HepG2 (cell line): ENCODE measurements around the gene MARS1. TPM values are rescaled to one million over a fixed set of nuclear protein-coding genes. Genes with fewer than 3 reads are reported as not detected.

Source experiments
- ATAC-seq: fragments of 200-7000 bp; cut with Tn5 transposase; 3 replicates; pipeline ENCODE4 v1.9.1; 2020; ENCODE audit warnings: mild to moderate bottlenecking, moderate library complexity
- BruUV-seq: library from RNA; stranded (reverse); fragments of 400-500 nt; replicated peaks from 2 replicates; lab custom pipeline; 2021; lab: Mats Ljungman, UMichigan
- CTCF ChIA-PET: fragments of 300-600 bp; formaldehyde crosslinking; extraction: SDS; loops from one replicate; lab custom pipeline; 2021; ENCODE audit warnings: low total read pairs, inconsistent platforms, low intra/inter-chr PET ratio; lab: Yijun Ruan, JAX
- POLR2A ChIA-PET: fragments of 350-600 bp; sonication (Branson Sonifier 250); formaldehyde crosslinking; loops from one replicate; lab custom pipeline; 2020; ENCODE audit warnings: antibody characterized with exemption, inconsistent platforms; lab: Yijun Ruan, JAX
- DNase-seq: peaks from one replicate; pipeline ENCODE4 v3.0.0-alpha.2; 2015; ENCODE audit warnings: low spot score
- FAIRE-seq: peaks from 3 replicates; lab custom pipeline; 2011; peaks lifted over from hg19 to GRCh38; lab: Jason Lieb, UNC
- H2AFZ ChIP-seq: one replicate; pipeline ENCODE4 v1.6.1; 2011; ENCODE audit warnings: low read length, inconsistent platforms
- H3K27ac ChIP-seq: fragments of 300-600 bp; 3 replicates; pipeline ENCODE4 v1.8.0; 2011; ENCODE audit warnings: mixed run types, mild to moderate bottlenecking, mixed read lengths, low read length, inconsistent platforms; ENCODE audit not compliant: insufficient read depth; ENCODE audit errors: extremely low read length
- H3K27me3 ChIP-seq, 2 experiments: fragments of 200-600 bp in 1 of 2; 2 replicates in 1 of 2; 3 replicates in 1 of 2; pipeline versions ENCODE4 v1.6.0 to v1.8.0; 2011; ENCODE audit warnings: low read length in 2 of 2, mild to moderate bottlenecking in 2 of 2, moderate library complexity in 2 of 2, inconsistent platforms in 1 of 2; ENCODE audit not compliant: insufficient read depth in 2 of 2, control insufficient read depth in 1 of 2
- H3K36me3 ChIP-seq, 2 experiments: fragments of 200-600 bp in 1 of 2; replicated peaks in 1 of 2; 2 replicates in 1 of 2; 3 replicates in 1 of 2; pipeline versions ENCODE4 v1.5.1 to v1.8.0; 2011; ENCODE audit warnings: low read length in 2 of 2, inconsistent platforms in 1 of 2; ENCODE audit not compliant: insufficient read depth in 2 of 2, control insufficient read depth in 1 of 2
- H3K4me1 ChIP-seq: 2 replicates; pipeline ENCODE4 v1.5.1; 2012; ENCODE audit warnings: low read length, inconsistent platforms; ENCODE audit not compliant: insufficient read depth
- H3K4me2 ChIP-seq: 2 replicates; pipeline ENCODE4 v1.6.0; 2011; ENCODE audit warnings: low read depth, low read length, inconsistent platforms
- H3K4me3 ChIP-seq, 3 experiments: fragments of 200-600 bp in 1 of 3; sonication (generic), shearing (Covaris generic) in 1 of 3; replicated peaks in 1 of 3; 2 replicates each; pipeline ENCODE4 v1.5.1; 2011 to 2016; ENCODE audit warnings: low read length in 3 of 3, inconsistent platforms in 2 of 3, low read depth in 2 of 3, mild to moderate bottlenecking in 2 of 3, control low read depth in 1 of 3, mixed read lengths in 1 of 3; ENCODE audit not compliant: insufficient read depth in 1 of 3
- H3K79me2 ChIP-seq: one replicate; pipeline ENCODE4 v1.6.1; 2011; ENCODE audit warnings: low read length, inconsistent platforms; ENCODE audit not compliant: insufficient read depth
- H3K9ac ChIP-seq: 2 replicates; pipeline ENCODE4 v1.6.0; 2011; ENCODE audit warnings: mild to moderate bottlenecking, low read depth, low read length, inconsistent platforms; ENCODE audit not compliant: insufficient read depth
- H3K9me3 ChIP-seq: 2 replicates; pipeline ENCODE4 v1.5.1; 2012; ENCODE audit warnings: mild to moderate bottlenecking, low read length
- H4K20me1 ChIP-seq: 2 replicates; pipeline ENCODE4 v1.6.0; 2011; ENCODE audit warnings: inconsistent platforms, mild to moderate bottlenecking, low read length, moderate library complexity; ENCODE audit not compliant: insufficient read depth
- CBX1 ChIP-seq: IDR thresholded peaks from one replicate; pipeline ENCODE4 v1.6.1; 2016; ENCODE audit warnings: antibody characterized with exemption, low read depth
- SMARCE1 ChIP-seq: fragments of 450-650 bp; IDR thresholded peaks from 2 replicates; pipeline ENCODE4 v1.6.1; 2017; ENCODE audit warnings: borderline replicate concordance
- SP4 ChIP-seq: sonication (generic); formaldehyde crosslinking; IDR thresholded peaks from 2 replicates; pipeline ENCODE4 v1.8.1; 2023; ENCODE audit warnings: mild to moderate bottlenecking, missing genetic modification reagents
- SRSF4 ChIP-seq: fragments of 200-400 bp; formaldehyde crosslinking; IDR thresholded peaks from one replicate; pipeline ENCODE4 v1.6.1; 2018; ENCODE audit warnings: mild to moderate bottlenecking, low read depth, low read length, moderate library complexity; ENCODE audit not compliant: poor library complexity, severe bottlenecking
- ZNF274 ChIP-seq: sonication (generic); formaldehyde crosslinking; IDR thresholded peaks from 2 replicates; pipeline ENCODE4 v1.5.1; 2020; ENCODE audit warnings: mild to moderate bottlenecking, missing genetic modification reagents
- ZNF576 ChIP-seq: sonication (generic); formaldehyde crosslinking; IDR thresholded peaks from 2 replicates; pipeline ENCODE4 v1.4.0; 2020; ENCODE audit warnings: mild to moderate bottlenecking, missing genetic modification reagents
- ZNF780A ChIP-seq: sonication (generic); formaldehyde crosslinking; IDR thresholded peaks from 2 replicates; pipeline ENCODE4 v1.8.0; 2022; ENCODE audit warnings: mild to moderate bottlenecking, missing genetic modification reagents, moderate library complexity
- WGBS: methylation state at CpG from one replicate; pipeline ENCODE4 v1.1.6; 2017; ENCODE audit warnings: low lambda C conversion rate; 5-methylcytosine and 5-hydroxymethylcytosine counted together
- in situ Hi-C: cut with HindIII; loops from 2 replicates; pipeline ENCODE4 v1.10.0; 2017; ENCODE audit warnings: low pct_unique_long_range_greater_than_20kb; ENCODE audit not compliant: extremely low pct_ligation_motif_present
- intact Hi-C: fragments of 100-400 bp; cut with micrococcal nuclease; formaldehyde crosslinking; loops from one replicate; pipeline ENCODE4 v1.10.0; 2022; ENCODE audit not compliant: unreplicated experiment
- polyA plus RNA-seq, 8 experiments: library from polyadenylated mRNA; depleted of rRNA in 3 of 8; stranded (reverse) in 7 of 8; unstranded in 1 of 8; fragments of >200 nt; fragmentation: Illumina TruSeq in 4 of 8; extraction: Trizol in 4 of 8; gene quantifications; 2 replicates each; pipeline versions ENCODE4 v1.2.1 to v1.2.3, GENCODE V29; 2011 to 2016; ENCODE audit warnings: low read depth in 4 of 8, missing spikeins in 1 of 8, mixed read lengths in 1 of 8; ENCODE audit not compliant: insufficient read depth in 1 of 8
- total RNA-seq, 5 experiments: library from RNA; depleted of rRNA; stranded (reverse); fragments of >200 nt; fragmentation: Illumina TruSeq; extraction: Trizol; gene quantifications; 2 replicates each; pipeline ENCODE4 v1.2.3, GENCODE V29; 2016; ENCODE audit warnings: low read depth in 1 of 5

MARS1 gene
- total and polyA plus RNA-seq, 2 of the 13 experiments (the other 11 are each of a cell fraction or from before 2014, with no cell fraction given), result 115 to 181 TPM

- H3K4me3 ChIP-seq, result no peak overlapping the region
- H2AFZ ChIP-seq, result no peak overlapping the region
- ChIA-PET CTCF (no interaction called here), POLR2A (interaction anchor here (1.1 kb wide), 1 partner anchor 21 kb away, joined by 4 read pairs; no protein-coding TSS in a partner anchor)
- H3K9ac ChIP-seq, result no peak overlapping the region
- H3K27ac ChIP-seq, result no peak overlapping the region
- H3K4me2 ChIP-seq, result no peak overlapping the region
- ATAC-seq (no peak), FAIRE-seq (no peak), DNase-seq (no peak)
- no TSS peak for BruUV-seq
- WGBS, result 82% methylated on average over 2 of the region's 2 CpGs
- no peaks in the 10 kb centered on the region for H3K9me3 ChIP-seq
- H3K79me2 ChIP-seq, result no peaks in the 10 kb centered on the region
- in situ Hi-C loops, result no loop called here
- intact Hi-C loops, result no loop called here
- H3K36me3 ChIP-seq, result no peaks in the 10 kb centered on the region
- H3K27me3 ChIP-seq, result peaks cover 1 to 12% of the 10 kb centered on the region in 2 experiments; a peak in 3 of 5 replicates
- H4K20me1 ChIP-seq, result no peaks in the 10 kb centered on the region
- peaks cover 26% of the 10 kb centered on the region for H3K4me1 ChIP-seq
- TF ChIP-seq ZNF274 (no peak), SMARCE1 (no peak), CBX1 (no peak)
Measured at GRCh38 chr12:57554453-57554852, 66.6 kb downstream of the MARS1 start.

GRCh38 chr12:57554897-57555296 is 67.0 kb downstream of the MARS1 start:
- Histone ChIP-seq H3K4me1 (peaks cover 22% of the 10 kb centered on the region), H3K9ac (no peak overlapping the region), H3K36me3 (no peaks in the 10 kb centered on the region)
- FAIRE-seq (no peak), ATAC-seq (no peak), DNase-seq (no peak)
- TF ChIP-seq SP4 (CRISPR knock-in tag) (no peak), SRSF4 (no peak), ZNF576 (CRISPR knock-in tag) (no peak), ZNF780A (no peak)
- TF ChIP-seq, all 625 proteins: peak for 0
- H4K20me1 ChIP-seq, result no peaks in the 10 kb centered on the region
- ChIA-PET CTCF (no interaction called here), POLR2A (no interaction called here)
- H3K9me3 ChIP-seq, result no peaks in the 10 kb centered on the region
- no peaks in the 10 kb centered on the region for H3K79me2 ChIP-seq
- no TSS peak for BruUV-seq
- H3K4me3 ChIP-seq, result no peak overlapping the region
- no peak overlapping the region for H3K27ac ChIP-seq
- intact Hi-C loops (no loop called here), in situ Hi-C loops (no loop called here)
- H3K27me3 ChIP-seq, result peaks cover 1 to 10% of the 10 kb centered on the region in 2 experiments; a peak in 3 of 5 replicates
- H3K4me2 ChIP-seq, result no peak overlapping the region
- H2AFZ ChIP-seq, result no peak overlapping the region
- 86% methylated on average over 1 of the region's 1 CpG for WGBS
